HepG2 (cell line): ENCODE data around the gene GUCY2C.

Experiments
- ATAD3A ChIP-seq: sonication (generic); formaldehyde crosslinking; IDR thresholded peaks from 2 replicates; pipeline ENCODE4 v1.4.0; 2020; ENCODE audit warnings: missing genetic modification reagents
- FOXK2 ChIP-seq: fragments of 450-650 bp; IDR thresholded peaks from 2 replicates; pipeline ENCODE4 v1.6.1; 2016
- FOXM1 ChIP-seq: sonication (generic); formaldehyde crosslinking; IDR thresholded peaks from 2 replicates; pipeline ENCODE4 v1.5.0; 2020; ENCODE audit warnings: missing genetic modification reagents
- SSRP1 ChIP-seq: IDR thresholded peaks from 2 replicates; pipeline ENCODE4 v1.6.1; 2016; ENCODE audit warnings: control low read depth
- ZNF44 ChIP-seq: sonication (generic); formaldehyde crosslinking; IDR thresholded peaks from 2 replicates; pipeline ENCODE4 v1.5.1; 2020; ENCODE audit warnings: mild to moderate bottlenecking, missing genetic modification reagents

GRCh38 chr12:14729586-14729985 lies 33.2 kb upstream of the GUCY2C start:
- TF ChIP-seq FOXM1 (CRISPR knock-in tag): no peak
- TF ChIP-seq ZNF44 (CRISPR knock-in tag): no peak
- no peak for TF ChIP-seq ATAD3A
- no peak for TF ChIP-seq SSRP1
- no peak for TF ChIP-seq FOXK2
